Limb (tissue), 2 donors: ENCODE data around the gene UVRAG.

Experiments used
- DNase-seq, 2 donors: peaks; one replicate each; pipeline ENCODE4 v3.0.0-alpha.2; 2016; ENCODE audit errors: extremely low spot score in 2 of 2

Gene UVRAG

GRCh38 chr11:76143274-76143673 lies 328.3 kb downstream of the UVRAG start:
- DNase-seq: no peak

- no peak for DNase-seq
Observed at GRCh38 chr11:76147106-76147740, 332.2 kb downstream of the UVRAG start.

GRCh38 chr11:76148231-76148630 lies 333.2 kb downstream of the UVRAG start:
- DNase-seq: no peak

GRCh38 chr11:76148941-76149613 lies 334.1 kb downstream of the UVRAG start:
- DNase-seq: no peak

- no peak for DNase-seq
Observed at GRCh38 chr11:76149713-76150112, 334.7 kb downstream of the UVRAG start.

GRCh38 chr11:76150141-76150540 lies 335.1 kb downstream of the UVRAG start:
- DNase-seq: no peak

- DNase-seq: no peak
Observed at GRCh38 chr11:76151556-76152085, 336.6 kb downstream of the UVRAG start.

GRCh38 chr11:76152086-76152681 lies 337.2 kb downstream of the UVRAG start:
- peak; percentile 77 to 82 for DNase-seq

- DNase-seq: no peak
Observed at GRCh38 chr11:76152741-76153570, 337.9 kb downstream of the UVRAG start.

GRCh38 chr11:76153571-76153923 lies 338.5 kb downstream of the UVRAG start:
- DNase-seq: no peak

- DNase-seq: no peak
Observed at GRCh38 chr11:76155500-76156227, 340.7 kb downstream of the UVRAG start.

GRCh38 chr11:76156971-76157427 lies 342.0 kb downstream of the UVRAG start:
- peak; percentile 51 to 75 for DNase-seq

GRCh38 chr11:76157891-76158290 lies 342.9 kb downstream of the UVRAG start:
- DNase-seq: no peak

- DNase-seq: no peak
Observed at GRCh38 chr11:76158394-76159302, 343.6 kb downstream of the UVRAG start.

- DNase-seq: no peak
Observed at GRCh38 chr11:76159303-76159937, 344.4 kb downstream of the UVRAG start.

GRCh38 chr11:76159983-76160661 lies 345.1 kb downstream of the UVRAG start:
- DNase-seq: no peak

- DNase-seq: no peak
Observed at GRCh38 chr11:76160856-76161255, 345.8 kb downstream of the UVRAG start.

GRCh38 chr11:76161261-76161961 lies 346.4 kb downstream of the UVRAG start:
- DNase-seq: peak; percentile 45 to 80
